ENCODE measurements around the gene OSM.

Gene OSM

DNA sequence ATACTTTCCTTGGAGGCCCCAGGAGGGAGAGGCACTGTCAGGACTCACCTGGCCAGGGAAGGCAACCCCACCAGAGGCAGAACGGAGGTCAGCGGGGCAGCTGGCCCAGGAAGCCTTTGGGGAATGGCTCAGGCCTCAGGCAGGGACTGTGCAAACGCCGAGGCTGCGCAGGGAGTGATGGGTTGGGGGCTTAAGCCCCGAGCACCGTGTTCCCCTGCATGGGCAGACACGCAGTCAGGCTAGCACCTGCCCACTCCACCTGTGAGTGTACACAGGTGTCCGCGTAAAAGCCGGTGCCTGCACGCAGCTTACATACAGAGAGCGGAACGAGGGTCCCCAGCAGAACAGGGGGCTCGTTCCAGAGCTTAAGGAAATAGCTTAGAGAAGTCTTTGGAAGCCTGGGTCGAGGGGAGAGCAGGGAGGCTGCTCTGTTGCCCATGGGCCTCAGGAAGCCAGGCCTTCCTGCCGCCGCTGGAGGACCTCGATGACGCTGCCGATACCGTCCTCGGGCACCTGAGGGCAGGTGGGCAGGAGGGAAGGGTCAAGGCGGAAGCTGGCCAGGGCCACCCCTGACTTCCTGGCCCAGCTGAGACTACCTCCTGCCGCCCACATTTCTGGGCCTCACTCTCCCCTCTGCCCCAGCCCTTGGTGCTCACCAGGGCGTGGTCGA, 18.7 kb upstream of the OSM start:
- no peak for DNase-seq (ENCODE audit: low spot score)

DNA sequence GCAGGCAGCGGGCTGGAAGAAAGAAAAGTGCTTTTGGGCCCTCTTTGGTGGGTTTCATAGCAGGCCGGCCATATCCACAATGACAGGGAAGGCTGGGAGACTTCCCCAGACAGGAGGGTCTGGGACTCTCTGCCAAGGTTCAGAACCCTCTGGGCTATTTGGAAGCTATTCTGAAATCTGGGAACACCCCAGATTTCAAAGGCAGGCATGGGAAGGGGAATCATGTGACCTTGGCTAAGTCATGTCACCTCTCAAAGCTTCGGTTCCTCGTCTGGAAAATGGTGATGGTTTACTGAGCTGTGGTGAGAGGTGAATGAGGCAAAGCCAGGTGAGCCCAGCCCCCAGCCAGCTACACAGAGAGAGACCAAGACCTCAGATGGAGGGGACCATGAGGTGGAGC, 18.0 kb upstream of the OSM start:
- no peak for DNase-seq (ENCODE audit: low spot score)

- no peak for DNase-seq (ENCODE audit: low spot score)
Observed at GRCh38 chr22:30284172-30284571, 17.5 kb upstream of the OSM start.

GRCh38 chr22:30283342-30283741, 16.7 kb upstream of the OSM start:
- no peak for DNase-seq (ENCODE audit: low spot score)

GRCh38 chr22:30282616-30283046, 16.0 kb upstream of the OSM start:
- no peak for DNase-seq (ENCODE audit: low spot score)

DNA sequence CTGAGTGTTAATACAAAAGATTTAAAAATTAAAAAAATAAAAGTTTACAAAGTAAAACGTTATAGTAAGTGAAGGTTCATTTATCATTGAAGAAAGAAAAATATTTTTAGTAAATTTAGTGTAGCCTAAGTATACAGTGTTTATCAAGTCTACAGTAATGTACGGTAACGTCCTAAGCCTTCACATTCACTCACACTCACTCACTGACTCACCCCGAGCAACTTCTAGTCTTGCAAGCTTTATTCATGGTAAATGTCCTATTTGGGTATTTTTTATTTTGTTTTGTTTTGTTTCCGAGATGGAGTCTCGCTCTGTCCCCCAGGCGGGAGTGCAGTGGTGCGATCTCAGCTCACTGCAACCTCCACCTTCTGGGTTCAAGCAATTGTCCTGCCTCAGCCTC, 13.9 kb upstream of the OSM start:
- DNase-seq (ENCODE audit: low spot score) = no peak

- no peak for DNase-seq (ENCODE audit: low spot score)
Observed at GRCh38 chr22:30279932-30280331, 13.3 kb upstream of the OSM start.

DNA sequence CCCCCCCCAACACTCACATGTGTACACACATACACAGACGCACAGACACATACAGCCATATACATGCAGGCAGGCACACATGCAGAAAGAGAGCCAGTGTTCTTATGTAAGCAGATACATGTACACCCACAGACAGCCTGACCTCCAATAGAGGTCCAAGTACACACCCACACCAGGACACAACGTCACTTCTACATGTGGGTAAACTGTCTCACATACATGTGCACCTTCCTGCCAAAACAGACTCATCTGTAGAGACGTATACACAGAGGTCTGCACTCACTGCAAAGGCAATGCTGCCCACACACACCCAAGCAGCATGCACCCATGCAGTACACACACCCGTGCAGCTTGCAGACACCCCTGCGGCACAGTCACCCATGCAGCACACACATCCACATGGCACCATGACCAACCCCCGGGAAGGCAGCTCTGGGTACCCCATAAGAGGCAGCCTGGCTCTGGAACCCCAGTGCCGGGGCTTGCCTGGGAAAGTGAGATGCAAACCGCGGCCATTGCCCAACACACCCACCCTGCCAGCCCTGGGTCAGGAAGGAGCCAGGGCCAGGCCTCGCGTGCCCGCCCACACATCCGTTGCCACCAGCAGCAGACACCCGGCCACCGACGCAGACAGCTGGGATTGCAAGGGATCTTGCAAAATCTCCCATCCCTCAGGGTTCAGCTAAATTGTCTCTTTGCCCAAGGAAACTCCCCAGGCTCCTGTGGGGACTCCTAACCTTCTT, 12.6 kb upstream of the OSM start:
- no peak for DNase-seq (ENCODE audit: low spot score)

GRCh38 chr22:30277547-30278344, 11.1 kb upstream of the OSM start:
- DNase-seq (ENCODE audit: low spot score) = no peak

- no peak for DNase-seq (ENCODE audit: low spot score)
Observed at GRCh38 chr22:30276039-30276438, 9.4 kb upstream of the OSM start.

DNA sequence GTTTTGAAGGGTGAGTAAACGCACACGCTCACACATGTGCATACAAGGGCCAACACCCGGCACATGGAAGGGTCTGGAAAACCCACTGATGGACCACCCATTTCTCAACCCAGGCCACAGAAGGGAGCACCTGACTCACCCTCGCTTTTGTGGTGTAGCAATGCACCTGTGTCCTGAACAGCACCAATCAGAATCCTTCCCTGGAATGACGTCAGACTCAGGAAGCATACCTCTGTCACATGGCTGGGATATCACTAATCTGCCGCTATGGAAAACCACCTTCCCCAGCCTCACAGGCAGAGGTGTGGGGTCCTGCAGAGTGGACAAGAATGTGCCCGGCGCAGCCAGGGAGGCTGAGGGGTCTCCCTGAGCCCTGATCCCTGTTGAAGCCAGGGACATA, 9.0 kb upstream of the OSM start:
- no peak for DNase-seq (ENCODE audit: low spot score)

- DNase-seq (ENCODE audit: low spot score) = no peak
Observed at GRCh38 chr22:30274437-30274812, 7.8 kb upstream of the OSM start.

DNA sequence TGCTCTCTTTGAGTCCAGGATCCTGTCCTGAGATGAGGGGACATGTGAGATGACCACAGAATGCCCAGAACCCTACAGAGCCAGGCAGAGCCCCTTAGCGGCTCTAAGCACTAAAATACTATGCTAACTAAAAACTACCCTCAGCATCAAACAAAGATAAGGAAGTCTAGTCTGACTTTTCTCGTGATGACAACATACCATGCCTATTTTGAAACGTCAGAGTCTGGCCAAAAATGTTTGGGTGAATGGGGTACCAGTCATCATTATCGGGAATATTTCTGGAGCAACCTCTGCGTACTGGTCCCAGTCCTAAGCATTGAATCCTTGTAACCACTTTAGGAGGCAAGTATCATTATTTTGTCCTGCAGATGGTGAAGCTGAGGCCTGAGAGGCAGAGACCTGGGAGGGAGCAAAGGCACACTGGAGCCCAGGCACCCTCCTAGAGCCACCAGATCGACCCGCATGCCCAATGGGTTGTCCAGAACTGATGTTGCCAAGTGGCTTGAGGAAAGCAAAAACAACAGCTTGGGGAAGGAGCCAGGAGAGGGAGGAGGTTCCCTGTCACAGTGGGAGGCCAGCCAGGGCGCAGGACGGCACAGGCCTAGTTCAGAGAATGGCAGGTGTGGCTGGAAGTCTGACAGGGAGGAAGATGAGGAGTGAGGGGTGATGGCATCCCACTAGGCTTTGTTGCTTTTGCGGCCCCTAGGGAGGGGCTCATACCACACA, 7.2 kb upstream of the OSM start:
- DNase-seq (ENCODE audit: low spot score) = no peak

GRCh38 chr22:30272781-30273601, 6.3 kb upstream of the OSM start:
- no peak for DNase-seq (ENCODE audit: low spot score)

DNA sequence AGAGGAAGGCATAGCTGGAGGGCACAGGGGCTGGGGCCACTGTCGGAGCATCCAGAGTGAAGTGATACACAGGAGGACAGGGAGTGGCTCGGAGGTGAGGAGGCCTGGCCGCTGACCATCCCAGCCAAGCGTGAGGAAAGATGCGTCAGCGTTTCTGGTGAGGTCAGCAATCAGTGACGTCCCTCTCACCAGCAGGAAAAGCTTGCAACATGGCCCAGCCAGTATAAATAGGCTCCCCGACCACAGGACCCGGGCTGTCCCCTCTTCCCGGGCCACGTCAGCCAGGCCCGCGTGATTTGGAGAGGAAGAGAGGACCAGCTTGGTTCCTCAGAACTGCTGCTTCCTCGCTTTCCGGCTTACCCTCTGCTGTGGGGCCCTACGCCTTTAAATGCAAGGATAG, 4.2 kb upstream of the OSM start:
- no peak for DNase-seq (ENCODE audit: low spot score)

- no peak for DNase-seq (ENCODE audit: low spot score)
Observed at GRCh38 chr22:30268331-30268730, 1.7 kb upstream of the OSM start.

- no peak for DNase-seq (ENCODE audit: low spot score)
Observed at GRCh38 chr22:30267382-30268302, 991 bp upstream of the OSM start.

GRCh38 chr22:30265823-30266444, 717 bp downstream of the OSM start:
- no peak for DNase-seq (ENCODE audit: low spot score)

DNA sequence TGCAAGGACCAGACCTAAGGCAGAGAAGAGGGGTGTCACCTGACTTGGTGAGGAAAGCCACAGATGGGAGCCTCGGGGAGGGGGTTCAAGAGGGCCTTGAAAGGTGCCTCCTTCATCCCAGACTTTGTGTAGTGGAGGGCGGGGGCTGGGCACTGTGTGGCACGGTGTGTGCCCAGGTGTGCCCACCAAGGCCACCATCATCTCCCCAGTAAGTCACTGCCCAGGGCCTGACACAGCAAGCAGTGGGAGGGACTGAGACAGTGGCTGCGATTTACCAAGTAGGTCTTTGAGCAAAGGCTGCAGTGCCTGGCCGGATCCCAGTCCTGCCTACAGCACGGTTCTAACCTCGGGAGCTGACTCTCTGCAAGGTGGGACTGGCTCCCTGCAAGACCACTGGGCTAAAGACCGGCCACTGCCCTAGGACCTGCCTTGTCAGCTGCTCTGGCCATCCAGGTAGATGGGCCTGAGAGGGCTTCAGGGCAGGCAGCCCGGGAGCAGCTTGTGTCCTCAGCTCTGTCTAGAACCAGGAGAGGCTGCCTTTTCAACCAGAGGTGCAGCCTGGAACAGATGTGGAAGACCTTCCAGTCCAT, 1.4 kb downstream of the OSM start:
- no peak for DNase-seq (ENCODE audit: low spot score)

DNA sequence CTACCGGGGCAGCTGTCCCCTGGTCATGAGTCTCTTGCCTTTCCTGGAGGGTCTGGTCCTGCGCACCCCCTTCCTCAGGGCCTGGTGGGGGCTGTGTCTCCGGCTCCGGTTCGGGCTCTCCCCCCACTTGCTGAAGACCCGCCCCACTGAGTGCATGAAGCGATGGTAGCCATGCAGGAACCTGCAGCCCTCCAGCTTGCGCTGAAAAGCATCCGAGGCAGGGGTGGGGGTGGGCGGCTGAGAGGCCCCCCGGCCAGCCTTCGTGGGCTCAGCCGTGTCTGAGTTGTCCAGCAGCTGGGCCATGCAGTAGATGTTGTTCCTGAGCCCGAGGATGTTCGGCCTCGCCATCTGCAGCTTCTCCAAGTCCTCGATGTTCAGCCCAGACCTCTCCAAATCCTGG, 2.8 kb downstream of the OSM start:
- DNase-seq (ENCODE audit: low spot score) = no peak
